IPS DF 4.7 (cell line): ENCODE data around the gene FLYWCH1.

ENCODE experiments used
- DNase-seq: peaks from one replicate; pipeline ENCODE4 v3.0.0-alpha.2; 2013; ENCODE audit warnings: low spot score; ENCODE audit errors: extremely low read depth

FLYWCH1 gene

GRCh38 chr16:2950773-2951172, 39.0 kb downstream of the FLYWCH1 start:
- no peak for DNase-seq

- DNase-seq = no peak
Observed at GRCh38 chr16:2952679-2953078, 40.9 kb downstream of the FLYWCH1 start.

GRCh38 chr16:2953706-2954627, 42.2 kb downstream of the FLYWCH1 start:
- no peak for DNase-seq

- no peak for DNase-seq
Observed at GRCh38 chr16:2954656-2955381, 43.1 kb downstream of the FLYWCH1 start.

GRCh38 chr16:2955438-2955778, 43.7 kb downstream of the FLYWCH1 start:
- no peak for DNase-seq

GRCh38 chr16:2955779-2956578, 44.2 kb downstream of the FLYWCH1 start:
- DNase-seq = no peak

GRCh38 chr16:2956579-2956956, 44.8 kb downstream of the FLYWCH1 start:
- DNase-seq = no peak

GRCh38 chr16:2959206-2959605, 47.5 kb downstream of the FLYWCH1 start:
- no peak for DNase-seq

GRCh38 chr16:2960183-2961010, 48.7 kb downstream of the FLYWCH1 start:
- DNase-seq = no peak

- DNase-seq = no peak
Observed at GRCh38 chr16:2962334-2963073, 50.8 kb downstream of the FLYWCH1 start.

- DNase-seq = no peak
Observed at GRCh38 chr16:2963074-2963722, 51.5 kb downstream of the FLYWCH1 start.

GRCh38 chr16:2963723-2964474, 52.2 kb downstream of the FLYWCH1 start, which contains the start of gene KREMEN2:
TSS of gene KREMEN2 (plus strand) at chr16:2964275. CDS start at chr16:2964521, 246 bp downstream.
- no peak for DNase-seq

- no peak for DNase-seq
Observed at GRCh38 chr16:2964475-2965336, 53.0 kb downstream of the FLYWCH1 start.

- no peak for DNase-seq
Observed at GRCh38 chr16:2966043-2966807, 54.5 kb downstream of the FLYWCH1 start.

GRCh38 chr16:2966808-2967191, 55.1 kb downstream of the FLYWCH1 start:
- DNase-seq = no peak

GRCh38 chr16:2967211-2967631, 55.5 kb downstream of the FLYWCH1 start:
- DNase-seq = no peak

GRCh38 chr16:2967721-2968161, 56.0 kb downstream of the FLYWCH1 start:
- DNase-seq = no peak
